Urinary bladder (tissue), 4 donors: ENCODE data around the gene TSPAN4. TPM values are rescaled to one million over a fixed set of nuclear protein-coding genes. Genes with fewer than 3 reads are reported as not detected.
A peak's percentile ranks its signal among the peaks of the same experiment; 100 is the strongest.

ENCODE experiments used
- DNase-seq: peaks from one replicate; pipeline ENCODE4 v3.0.0-alpha.2; 2015; ENCODE audit errors: extremely low spot score
- H3K27ac ChIP-seq: one replicate; pipeline ENCODE4 v1.5.1; 2013; ENCODE audit warnings: low read depth, mild to moderate bottlenecking, moderate library complexity
- H3K36me3 ChIP-seq: one replicate; pipeline ENCODE4 v1.6.1; 2013; ENCODE audit warnings: mild to moderate bottlenecking, moderate library complexity; ENCODE audit not compliant: insufficient read depth
- H3K4me1 ChIP-seq: one replicate; pipeline ENCODE4 v1.6.1; 2013; ENCODE audit warnings: mild to moderate bottlenecking, moderate library complexity; ENCODE audit not compliant: insufficient read depth
- H3K4me3 ChIP-seq: one replicate; pipeline ENCODE4 v1.5.1; 2013; ENCODE audit warnings: low read depth, low read length
- WGBS: extraction: QIAGEN DNeasy Blood & Tissue Kit; methylation state at CpG from one replicate; pipeline ENCODE4 v1.1.7; 2013; 5-methylcytosine and 5-hydroxymethylcytosine counted together
- polyA plus RNA-seq: library from polyadenylated mRNA; stranded (reverse); fragments of 200-250 nt; gene quantifications from one replicate; pipeline ENCODE4 v1.2.3, GENCODE V29; 2013
- total RNA-seq: library from RNA; depleted of rRNA; stranded (reverse); fragments of >200 nt; gene quantifications from one replicate; pipeline ENCODE4 v1.2.3, GENCODE V29; 2014
- donor health status: healthy with polysubstance abuse.
- donor health status: healthy.

TSPAN4 gene
- total and polyA plus RNA-seq, 2 donors: 39.4 to 144 TPM

- Histone ChIP-seq H3K36me3 (no peaks in the 10 kb centered on the region), H3K27ac (peak overlapping the region; percentile 89), H3K4me3 (peak overlapping the region; percentile 89), H3K4me1 (no peaks in the 10 kb centered on the region)
- DNase-seq: no peak
- under 1% methylated on average over 27 of the region's 27 CpGs for WGBS
Observed at GRCh38 chr11:841981-842369, 677 bp upstream of the TSPAN4 start.

GRCh38 chr11:843086-843734 is 558 bp downstream of the TSPAN4 start:
- Histone ChIP-seq H3K4me1 (no peaks in the 10 kb centered on the region), H3K36me3 (no peaks in the 10 kb centered on the region), H3K4me3 (peak overlapping the region; percentile 89), H3K27ac (peak overlapping the region; percentile 81)
- WGBS: under 1% methylated on average over 53 of the region's 53 CpGs
- DNase-seq: no peak

- Histone ChIP-seq H3K4me1 (no peaks in the 10 kb centered on the region), H3K4me3 (peak overlapping the region; percentile 89), H3K27ac (peak overlapping the region; percentile 81), H3K36me3 (no peaks in the 10 kb centered on the region)
- DNase-seq: no peak
- WGBS: 3% methylated on average over 25 of the region's 25 CpGs
Observed at GRCh38 chr11:843818-844692, 1.4 kb downstream of the TSPAN4 start.

GRCh38 chr11:844693-845644 is 2.3 kb downstream of the TSPAN4 start:
- H3K4me1 ChIP-seq: no peaks in the 10 kb centered on the region
- peak overlapping the region; percentile 81 for H3K27ac ChIP-seq
- peak; percentile 78 for DNase-seq
- peak overlapping the region; percentile 89 for H3K4me3 ChIP-seq
- 24% methylated on average over 31 of the region's 31 CpGs for WGBS
- H3K36me3 ChIP-seq: no peaks in the 10 kb centered on the region

GRCh38 chr11:845872-846495 is 3.3 kb downstream of the TSPAN4 start:
- Histone ChIP-seq H3K36me3 (no peaks in the 10 kb centered on the region), H3K4me3 (no peak overlapping the region), H3K27ac (no peak overlapping the region), H3K4me1 (no peaks in the 10 kb centered on the region)
- 60% methylated on average over 8 of the region's 8 CpGs for whole genome bisulfite sequencing
- no peak for DNase-seq

GRCh38 chr11:846496-847098 is 3.9 kb downstream of the TSPAN4 start:
- Histone ChIP-seq H3K27ac (no peak overlapping the region), H3K36me3 (no peaks in the 10 kb centered on the region), H3K4me3 (no peak overlapping the region), H3K4me1 (no peaks in the 10 kb centered on the region)
- 74% methylated on average over 11 of the region's 11 CpGs for WGBS
- no peak for DNase-seq

- no peak for DNase-seq
- H3K4me1 ChIP-seq: no peaks in the 10 kb centered on the region
- H3K36me3 ChIP-seq: no peaks in the 10 kb centered on the region
- no peak overlapping the region for H3K4me3 ChIP-seq
- 89% methylated on average over 18 of the region's 18 CpGs for WGBS
- no peak overlapping the region for H3K27ac ChIP-seq
Observed at GRCh38 chr11:847876-848275, 5.2 kb downstream of the TSPAN4 start.

GRCh38 chr11:848380-848931 is 5.8 kb downstream of the TSPAN4 start:
- no peak for DNase-seq
- peak overlapping the region; percentile 3 for H3K4me3 ChIP-seq
- no peak overlapping the region for H3K27ac ChIP-seq
- WGBS: 37% methylated on average over 14 of the region's 14 CpGs
- no peaks in the 10 kb centered on the region for H3K36me3 ChIP-seq
- no peaks in the 10 kb centered on the region for H3K4me1 ChIP-seq

- Histone ChIP-seq H3K36me3 (no peaks in the 10 kb centered on the region), H3K4me3 (peak overlapping the region; percentile 48), H3K27ac (no peak overlapping the region), H3K4me1 (no peaks in the 10 kb centered on the region)
- 4% methylated on average over 71 of the region's 71 CpGs for WGBS
- no peak for DNase-seq
Observed at GRCh38 chr11:849104-849824, 6.6 kb downstream of the TSPAN4 start.

- Histone ChIP-seq H3K27ac (no peak overlapping the region), H3K36me3 (no peaks in the 10 kb centered on the region), H3K4me1 (no peaks in the 10 kb centered on the region), H3K4me3 (peak overlapping the region; percentile 48)
- WGBS: 19% methylated on average over 97 of the region's 97 CpGs
- DNase-seq: no peak
Observed at GRCh38 chr11:849951-850774, 7.5 kb downstream of the TSPAN4 start.
